Caki2 (cell line): ENCODE measurements around the gene TBC1D1. TPM values are rescaled to one million over a fixed set of nuclear protein-coding genes. Genes with fewer than 3 reads are reported as not detected.
A peak's percentile ranks its signal among the peaks of the same experiment; 100 is the strongest.

ENCODE experiments used
- DNase-seq: peaks from one replicate; pipeline ENCODE4 v3.0.0-alpha.2; 2015; ENCODE audit warnings: low read depth
- in situ Hi-C: cut with HindIII; loops from 2 replicates; pipeline ENCODE4 v1.10.0; 2016; ENCODE audit warnings: low sequenced_read_pairs, low pct_unique_long_range_greater_than_20kb, mixed read lengths
- total RNA-seq: library from RNA; depleted of rRNA; stranded (reverse); fragments of >200 nt; shearing (Covaris generic); gene quantifications from 2 replicates; pipeline ENCODE4 v1.2.3, GENCODE V29; 2014; ENCODE audit warnings: low replicate concordance; rRNA removed

TBC1D1 gene
- total RNA-seq: 38.6 and 40.7 TPM in 2 replicates

GRCh38 chr4:37890801-37891259 is at the start of gene TBC1D1:
Gene TBC1D1, plus strand, starts transcription at chr4:37891084. Its CDS starts 11,012 bp downstream, at chr4:37902096.
- in situ Hi-C loops: no loop called here
- DNase-seq: peak; percentile 13

GRCh38 chr4:37844204-37844603 is 46.7 kb upstream of the TBC1D1 start:
- in situ Hi-C loops: no loop called here
- DNase-seq: no peak

- DNase-seq: no peak
- in situ Hi-C loops: no loop called here
Measured at GRCh38 chr4:37845201-37845600, 45.7 kb upstream of the TBC1D1 start.

- DNase-seq: no peak
- in situ Hi-C loops: no loop called here
Measured at GRCh38 chr4:37847311-37847884, 43.5 kb upstream of the TBC1D1 start.

- in situ Hi-C loops: no loop called here
- no peak for DNase-seq
Measured at GRCh38 chr4:37852376-37852775, 38.5 kb upstream of the TBC1D1 start.

GRCh38 chr4:37858112-37858511 is 32.8 kb upstream of the TBC1D1 start:
- in situ Hi-C loops: no loop called here
- no peak for DNase-seq

GRCh38 chr4:37858872-37859271 is 32.0 kb upstream of the TBC1D1 start:
- in situ Hi-C loops: no loop called here
- no peak for DNase-seq

GRCh38 chr4:37860266-37860665 is 30.6 kb upstream of the TBC1D1 start:
- in situ Hi-C loops: no loop called here
- no peak for DNase-seq

- DNase-seq: no peak
- in situ Hi-C loops: no loop called here
Measured at GRCh38 chr4:37862961-37863360, 27.9 kb upstream of the TBC1D1 start.

GRCh38 chr4:37864786-37865185 is 26.1 kb upstream of the TBC1D1 start:
- in situ Hi-C loops: no loop called here
- DNase-seq: no peak

GRCh38 chr4:37865450-37865849 is 25.4 kb upstream of the TBC1D1 start:
- in situ Hi-C loops: no loop called here
- no peak for DNase-seq

- in situ Hi-C loops: no loop called here
- no peak for DNase-seq
Measured at GRCh38 chr4:37867102-37867501, 23.8 kb upstream of the TBC1D1 start.

- DNase-seq: no peak
- in situ Hi-C loops: no loop called here
Measured at GRCh38 chr4:37868238-37868637, 22.6 kb upstream of the TBC1D1 start.

GRCh38 chr4:37872310-37872988 is 18.4 kb upstream of the TBC1D1 start:
- no peak for DNase-seq
- in situ Hi-C loops: no loop called here

- in situ Hi-C loops: no loop called here
- no peak for DNase-seq
Measured at GRCh38 chr4:37873386-37873785, 17.5 kb upstream of the TBC1D1 start.

- in situ Hi-C loops: no loop called here
- no peak for DNase-seq
Measured at GRCh38 chr4:37876156-37876555, 14.7 kb upstream of the TBC1D1 start.

GRCh38 chr4:37879365-37879764 is 11.5 kb upstream of the TBC1D1 start:
- no peak for DNase-seq
- in situ Hi-C loops: no loop called here

GRCh38 chr4:37881811-37882210 is 9.1 kb upstream of the TBC1D1 start:
- no peak for DNase-seq
- in situ Hi-C loops: no loop called here

GRCh38 chr4:37882665-37883296 is 8.1 kb upstream of the TBC1D1 start:
- in situ Hi-C loops: no loop called here
- no peak for DNase-seq
